Stimulated activated CD4-positive, alpha-beta T cell treated with anti-CD3 and anti-CD28 coated beads, Interleukin-4, amount 100 ng/mL, for 4 hours (primary cell): ENCODE measurements around the gene TTC27.
"Not testable (repeated sequence)": the region's sequence is repeated elsewhere in the genome, so short reads cannot be mapped to it uniquely, and the experiment has no call there.

Experiments
- DNase-seq, 2 experiments: peaks; one replicate each; pipeline ENCODE4 v3.0.0-alpha.2; 2020

TTC27 gene

DNA sequence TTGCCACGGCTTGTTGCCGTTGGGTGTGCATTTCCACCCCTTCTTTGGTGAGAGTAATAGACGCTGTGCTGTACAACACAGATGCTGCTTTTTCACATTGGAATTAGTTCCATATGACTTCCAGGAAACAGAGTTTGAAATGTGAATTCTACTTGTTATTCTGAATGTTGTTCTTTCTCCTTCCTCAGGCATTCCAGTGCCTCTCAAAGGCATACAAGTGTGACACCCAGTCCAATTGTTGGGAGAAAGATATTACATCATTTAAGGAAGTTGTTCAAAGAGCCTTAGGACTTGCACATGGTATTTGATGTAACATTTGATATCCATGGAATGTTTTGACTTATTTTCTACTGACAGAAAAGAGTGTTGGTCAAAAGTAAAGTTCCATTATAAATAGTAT, 184.5 kb downstream of the TTC27 start:
- no peak for DNase-seq

DNA sequence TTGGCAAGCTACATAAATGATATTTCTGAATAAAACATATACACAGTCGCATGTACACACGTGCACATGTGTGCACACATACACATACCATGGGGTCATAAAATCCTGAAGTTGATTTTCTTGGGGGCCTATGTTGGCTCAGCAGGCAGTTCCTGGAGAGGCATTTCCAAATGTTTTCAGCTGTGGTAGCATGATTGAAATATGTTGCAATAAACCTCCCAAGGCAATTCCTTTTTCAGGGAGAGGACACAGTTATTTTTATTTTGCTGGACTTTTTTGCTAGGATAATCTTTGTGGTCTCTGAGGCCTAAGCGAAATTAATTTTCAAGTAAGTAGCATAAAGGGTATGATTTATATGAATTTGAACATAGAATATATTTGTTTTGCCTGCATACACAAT, 192.2 kb downstream of the TTC27 start:
- no peak for DNase-seq

DNA sequence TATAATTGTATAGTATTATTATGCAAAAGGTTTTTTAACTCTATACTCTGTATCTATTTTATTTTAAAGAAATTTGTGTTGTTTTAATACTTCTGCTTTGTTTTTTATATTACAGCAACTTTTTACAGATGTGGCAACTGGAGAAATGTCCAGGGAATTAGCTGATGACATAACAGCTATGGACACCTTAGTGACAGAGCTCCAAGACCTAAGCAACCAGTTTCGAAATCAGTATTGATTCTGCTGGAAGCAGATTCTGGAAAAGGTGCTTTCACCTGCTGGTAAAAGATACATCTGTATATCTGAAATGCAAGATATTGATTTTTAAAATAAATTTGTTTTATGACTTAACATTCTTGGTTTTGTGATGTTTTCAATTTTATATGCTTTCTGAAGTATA, 192.9 kb downstream of the TTC27 start:
- no peak for DNase-seq

- DNase-seq: no peak
These were observed 196.4 kb downstream of the TTC27 start for GRCh38 chr2:32824070-32824809.

- DNase-seq: no peak
These were observed 197.5 kb downstream of the TTC27 start for GRCh38 chr2:32825291-32825712.

DNA sequence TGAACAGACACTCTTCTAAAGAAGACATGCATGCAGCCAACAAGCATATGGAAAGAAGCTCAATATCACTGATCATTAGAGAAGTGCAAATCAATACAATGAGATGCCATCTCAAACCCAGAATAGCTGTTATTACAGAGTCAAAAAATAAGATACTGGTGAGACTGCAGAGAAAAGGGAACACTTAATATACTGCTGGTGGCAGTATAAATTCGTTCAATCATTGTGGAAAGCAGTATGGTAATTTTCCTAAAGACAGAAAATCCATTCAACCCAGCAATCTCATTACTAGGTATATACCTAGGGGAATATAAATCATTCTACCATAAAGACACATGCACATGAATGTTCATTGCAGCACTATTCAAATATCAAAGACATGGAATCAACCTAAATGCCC, 202.3 kb downstream of the TTC27 start:
- DNase-seq: no peak

DNA sequence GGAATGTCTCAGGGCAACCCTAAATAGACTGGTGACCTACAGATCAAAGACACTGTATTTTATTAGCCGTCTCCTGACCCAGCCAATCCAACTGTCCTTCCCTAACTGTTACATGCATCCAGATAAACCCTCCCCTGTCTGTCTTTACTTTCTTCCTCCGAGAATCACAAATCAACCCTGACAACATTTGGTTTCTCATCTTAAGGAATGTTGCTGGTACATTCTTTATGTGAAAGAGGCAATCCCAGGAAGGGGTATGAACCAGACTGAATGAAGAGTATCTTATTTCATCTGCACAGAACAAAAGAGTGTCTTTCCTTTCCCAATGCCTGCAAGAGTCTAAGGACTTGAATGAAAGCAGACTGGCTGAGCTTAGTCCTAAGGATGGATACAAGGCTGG, 205.0 kb downstream of the TTC27 start:
- no peak for DNase-seq

DNA sequence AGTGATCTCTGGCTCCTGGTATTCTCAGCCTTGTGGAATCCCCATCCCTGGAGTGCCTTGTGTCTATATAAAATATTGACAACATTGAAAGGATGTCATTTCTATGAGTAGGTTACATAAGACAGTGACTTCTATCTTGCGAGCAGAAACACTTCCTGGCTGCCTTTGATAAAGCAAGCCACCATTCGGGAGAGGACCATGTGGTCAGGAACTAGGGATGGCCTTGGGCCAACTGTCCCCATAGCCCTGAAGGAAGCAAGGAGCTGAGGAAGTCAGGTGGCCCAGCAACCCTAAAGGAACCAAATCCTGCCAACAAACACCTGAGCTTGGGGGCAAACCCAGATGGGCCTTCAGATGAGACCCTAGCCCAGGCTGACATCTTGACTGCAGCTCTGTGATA, 205.9 kb downstream of the TTC27 start:
- DNase-seq: no peak

- no peak for DNase-seq
These were observed 207.3 kb downstream of the TTC27 start for GRCh38 chr2:32835148-32835547.

- no peak for DNase-seq
These were observed 209.1 kb downstream of the TTC27 start for GRCh38 chr2:32836933-32837332.

GRCh38 chr2:32838418-32838817, 210.6 kb downstream of the TTC27 start:
- no peak for DNase-seq

- DNase-seq: no peak
These were observed 211.1 kb downstream of the TTC27 start for GRCh38 chr2:32838949-32839348.

GRCh38 chr2:32841931-32842898, 214.4 kb downstream of the TTC27 start:
- DNase-seq: no peak

- no peak for DNase-seq
These were observed 215.8 kb downstream of the TTC27 start for GRCh38 chr2:32843699-32844098.

DNA sequence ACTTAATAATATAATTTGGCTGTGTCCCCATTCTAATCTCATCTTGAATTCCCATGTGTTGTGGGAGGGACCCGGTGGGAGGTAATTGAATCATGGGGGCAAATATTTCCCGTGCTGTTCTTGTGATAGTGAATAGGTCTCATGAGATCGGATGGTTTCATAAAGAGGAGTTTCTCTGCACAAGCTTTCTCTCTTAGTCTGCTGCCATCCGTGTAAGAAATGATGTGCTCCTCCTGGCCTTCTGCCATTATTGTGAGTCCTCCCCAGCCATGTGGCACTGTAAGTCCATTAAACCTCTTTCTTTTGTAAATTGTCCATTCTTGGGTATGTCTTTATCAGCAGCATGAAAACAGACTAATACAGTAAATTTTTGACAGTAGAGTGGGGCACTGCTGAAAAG, 216.4 kb downstream of the TTC27 start:
- no peak for DNase-seq

- not testable (repeated sequence) for DNase-seq
These were observed 218.4 kb downstream of the TTC27 start for GRCh38 chr2:32846274-32846673.

DNA sequence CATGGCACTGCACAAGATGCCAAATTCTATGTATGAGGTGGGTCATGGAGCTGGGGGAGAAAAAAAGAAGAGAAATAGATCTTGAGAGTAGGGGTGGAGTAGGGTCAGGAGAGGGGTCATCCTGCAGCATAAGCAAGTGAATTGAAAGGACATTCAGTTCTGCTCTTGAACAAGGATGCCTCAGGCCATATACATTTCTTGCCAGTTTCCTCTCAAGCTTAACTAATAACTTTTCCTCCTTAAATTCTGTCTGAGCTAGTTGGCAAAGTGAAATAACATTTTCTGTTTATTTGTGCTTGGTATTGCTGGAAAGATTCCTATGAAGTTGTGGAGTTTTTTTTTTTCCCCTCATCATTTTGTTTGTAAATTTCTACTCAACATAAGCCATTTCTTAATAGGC, 219.9 kb downstream of the TTC27 start:
- no peak for DNase-seq

GRCh38 chr2:32849456-32850194, 221.8 kb downstream of the TTC27 start:
- no peak for DNase-seq

- DNase-seq: no peak
These were observed 224.1 kb downstream of the TTC27 start for GRCh38 chr2:32851777-32852439.

DNA sequence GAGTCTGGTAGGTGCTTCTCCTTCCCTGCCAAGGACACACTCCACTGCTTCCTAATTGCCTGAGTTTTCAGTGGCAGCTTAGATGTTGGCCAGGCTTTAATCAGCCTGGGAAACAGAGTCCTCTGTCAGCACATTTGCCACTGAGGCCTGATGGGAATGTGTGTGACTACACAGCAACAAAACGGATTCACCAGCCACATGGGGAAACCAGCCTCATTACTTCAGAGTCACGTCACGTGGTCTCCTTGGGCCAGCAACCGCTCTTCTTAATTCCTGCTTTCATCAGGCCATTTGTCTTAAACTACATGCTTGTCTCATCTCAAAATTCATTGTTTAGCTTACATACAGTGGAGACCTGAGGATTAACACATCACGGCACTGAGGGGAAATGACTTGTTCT, 225.0 kb downstream of the TTC27 start:
- DNase-seq: no peak

DNA sequence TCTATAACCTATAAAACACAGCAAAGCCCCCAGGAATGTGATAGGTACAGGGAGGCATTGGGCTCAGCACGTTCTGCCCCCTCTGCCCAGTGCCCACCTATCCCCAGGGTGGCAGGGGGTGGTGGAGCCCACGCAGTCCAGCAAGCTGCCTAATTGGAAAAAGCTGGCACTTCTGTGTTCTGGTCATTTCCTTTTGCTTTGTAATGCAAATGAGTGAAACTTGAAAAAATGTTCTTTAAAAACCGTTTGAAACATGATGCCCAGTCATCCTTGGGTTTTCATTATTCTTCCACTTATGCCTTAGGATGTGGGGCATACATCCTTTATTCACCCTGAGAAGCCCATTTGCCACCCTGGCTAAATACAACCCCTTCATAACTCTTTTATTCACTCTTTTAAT, 229.0 kb downstream of the TTC27 start:
- no peak for DNase-seq

DNA sequence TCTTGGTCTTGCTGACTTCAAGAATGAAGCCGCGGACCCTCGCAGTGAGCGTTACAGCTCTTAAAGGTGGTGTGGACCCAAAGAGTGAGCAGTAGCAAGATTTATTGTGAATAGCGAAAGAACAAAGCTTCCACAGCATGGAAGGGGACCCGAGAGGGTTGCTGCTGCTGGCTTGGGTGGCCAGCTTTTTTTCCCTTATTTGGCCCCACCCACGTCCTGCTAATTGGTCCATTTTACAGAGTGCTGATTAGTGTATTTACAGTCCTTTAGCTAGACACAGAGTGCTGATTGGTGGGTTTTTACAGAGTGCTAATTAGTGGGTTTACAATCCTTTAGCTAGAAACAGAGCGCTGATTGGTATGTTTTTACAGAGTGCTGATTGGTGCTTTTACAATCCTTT, 230.9 kb downstream of the TTC27 start:
- no peak for DNase-seq

DNA sequence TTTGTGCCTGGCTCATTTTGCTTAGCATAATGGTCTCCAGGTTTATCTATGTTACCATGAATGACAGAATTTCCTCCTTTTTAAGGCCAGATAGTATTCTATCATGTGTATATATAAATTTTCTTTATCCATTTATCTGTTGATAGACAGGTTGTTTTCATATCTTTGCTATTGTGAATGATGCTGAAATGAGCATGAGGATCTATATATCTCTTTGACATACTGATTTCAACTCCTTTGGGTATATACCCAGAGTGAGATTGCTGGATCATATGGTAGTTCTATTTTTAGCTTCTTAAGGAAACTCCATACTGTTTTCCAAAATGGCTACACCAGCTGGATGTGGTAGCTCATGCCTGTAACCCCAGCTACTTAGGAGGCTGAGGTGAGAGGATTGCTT, 232.5 kb downstream of the TTC27 start:
- DNase-seq: no peak
